ENCODE measurements around the gene SLFN13. TPM values are rescaled to one million over a fixed set of nuclear protein-coding genes. Genes with fewer than 3 reads are reported as not detected.
A peak's percentile ranks its signal among the peaks of the same experiment; 100 is the strongest.
"Not testable (repeated sequence)": the region's sequence is repeated elsewhere in the genome, so short reads cannot be mapped to it uniquely, and the experiment has no call there.

The SLFN13 gene
- total RNA-seq, 1 donor from 2014 or later = 27.1 TPM

DNA sequence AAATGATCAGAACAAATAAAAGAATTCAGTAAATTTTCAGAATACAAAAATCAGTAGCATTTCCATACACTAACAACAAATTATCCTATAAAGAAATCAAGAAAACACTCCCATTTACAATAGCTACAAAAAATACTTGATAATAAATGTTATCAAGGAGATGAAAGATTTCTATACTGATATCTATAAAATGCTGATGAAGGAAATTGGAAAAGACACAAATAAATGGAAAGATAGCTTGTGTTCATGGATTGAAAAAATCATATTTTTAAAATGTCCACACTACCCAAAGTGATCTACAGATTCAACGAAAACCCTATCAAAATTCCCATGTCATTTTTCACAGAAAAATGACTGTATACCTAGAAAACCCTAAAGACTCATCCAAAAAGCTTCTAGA, 34.3 kb downstream of the SLFN13 start:
- TF ChIP-seq, protein P1, sequence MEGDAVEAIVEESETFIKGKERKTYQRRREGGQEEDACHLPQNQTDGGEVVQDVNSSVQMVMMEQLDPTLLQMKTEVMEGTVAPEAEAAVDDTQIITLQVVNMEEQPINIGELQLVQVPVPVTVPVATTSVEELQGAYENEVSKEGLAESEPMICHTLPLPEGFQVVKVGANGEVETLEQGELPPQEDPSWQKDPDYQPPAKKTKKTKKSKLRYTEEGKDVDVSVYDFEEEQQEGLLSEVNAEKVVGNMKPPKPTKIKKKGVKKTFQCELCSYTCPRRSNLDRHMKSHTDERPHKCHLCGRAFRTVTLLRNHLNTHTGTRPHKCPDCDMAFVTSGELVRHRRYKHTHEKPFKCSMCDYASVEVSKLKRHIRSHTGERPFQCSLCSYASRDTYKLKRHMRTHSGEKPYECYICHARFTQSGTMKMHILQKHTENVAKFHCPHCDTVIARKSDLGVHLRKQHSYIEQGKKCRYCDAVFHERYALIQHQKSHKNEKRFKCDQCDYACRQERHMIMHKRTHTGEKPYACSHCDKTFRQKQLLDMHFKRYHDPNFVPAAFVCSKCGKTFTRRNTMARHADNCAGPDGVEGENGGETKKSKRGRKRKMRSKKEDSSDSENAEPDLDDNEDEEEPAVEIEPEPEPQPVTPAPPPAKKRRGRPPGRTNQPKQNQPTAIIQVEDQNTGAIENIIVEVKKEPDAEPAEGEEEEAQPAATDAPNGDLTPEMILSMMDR (IDR thresholded peaks at IDR 0.05) = no peak
- Histone ChIP-seq H3K4me3 (no peak overlapping the region), H3K27ac (no peak overlapping the region), H3K27me3 (ENCODE audit: low read depth) (no peaks in the 10 kb centered on the region), H3K9me3 (peaks cover 10% of the 10 kb centered on the region), H3K4me1 (no peaks in the 10 kb centered on the region), H3K36me3 (peaks cover 37% of the 10 kb centered on the region)
- intact Hi-C loops (cut with DNase I) = no loop called here
- no peak for ATAC-seq
- no peak for DNase-seq

DNA sequence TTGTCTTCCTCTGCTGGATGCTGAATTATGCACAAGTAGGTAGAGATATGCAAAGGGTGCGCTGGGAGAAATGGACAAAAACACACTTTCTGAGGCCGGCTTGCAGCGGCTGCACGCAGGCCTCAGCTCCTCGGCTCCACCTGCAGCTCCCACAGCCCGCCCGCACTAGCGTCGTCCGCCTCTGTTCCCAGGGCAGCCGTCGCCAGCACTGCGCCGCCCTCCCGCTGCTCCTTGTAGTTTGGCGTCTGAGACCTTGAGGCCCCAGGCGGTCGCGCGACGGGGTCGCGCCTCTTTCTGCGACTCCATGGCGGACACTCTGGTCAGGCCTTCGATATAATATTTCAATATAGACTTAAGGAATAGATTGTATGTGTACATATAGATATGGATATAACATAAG, 41.0 kb downstream of the SLFN13 start:
- DNase-seq (no peak), ATAC-seq (no peak)
- Histone ChIP-seq H3K27ac (no peak overlapping the region), H3K36me3 (peaks cover 25% of the 10 kb centered on the region), H3K27me3 (ENCODE audit: low read depth) (no peaks in the 10 kb centered on the region), H3K4me1 (no peaks in the 10 kb centered on the region), H3K4me3 (no peak overlapping the region), H3K9me3 (no peaks in the 10 kb centered on the region)
- TF ChIP-seq, protein P1 (IDR thresholded peaks at IDR 0.05) = no peak
- intact Hi-C loops (cut with DNase I) = no loop called here

DNA sequence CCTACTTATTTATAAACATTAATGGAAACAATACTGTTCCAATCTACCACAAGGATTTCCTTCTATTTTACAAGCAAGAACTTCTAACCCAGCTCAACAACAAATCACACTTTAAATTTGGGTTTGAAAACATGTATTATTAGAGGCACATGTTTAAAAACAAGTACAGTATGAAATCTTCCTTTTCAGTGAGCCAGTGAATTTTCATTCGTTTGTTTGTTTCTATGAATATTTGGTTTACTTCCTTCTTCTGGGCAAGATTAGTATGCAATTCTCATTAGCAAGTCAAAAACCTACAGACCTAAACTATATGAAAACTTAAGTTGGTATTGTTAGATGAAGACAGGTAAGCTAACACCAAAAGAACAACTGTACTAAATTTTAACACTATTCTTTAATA, 42.0 kb downstream of the SLFN13 start:
- H3K4me3 ChIP-seq = no peak overlapping the region
- no peak for ATAC-seq
- TF ChIP-seq, protein P1 (IDR thresholded peaks at IDR 0.05) = no peak
- intact Hi-C loops (cut with DNase I) = no loop called here
- H3K27ac ChIP-seq = no peak overlapping the region
- DNase-seq = no peak
- peaks cover 25% of the 10 kb centered on the region for H3K36me3 ChIP-seq
- H3K4me1 ChIP-seq = no peaks in the 10 kb centered on the region
- H3K27me3 ChIP-seq (ENCODE audit: low read depth) = no peaks in the 10 kb centered on the region
- no peaks in the 10 kb centered on the region for H3K9me3 ChIP-seq

DNA sequence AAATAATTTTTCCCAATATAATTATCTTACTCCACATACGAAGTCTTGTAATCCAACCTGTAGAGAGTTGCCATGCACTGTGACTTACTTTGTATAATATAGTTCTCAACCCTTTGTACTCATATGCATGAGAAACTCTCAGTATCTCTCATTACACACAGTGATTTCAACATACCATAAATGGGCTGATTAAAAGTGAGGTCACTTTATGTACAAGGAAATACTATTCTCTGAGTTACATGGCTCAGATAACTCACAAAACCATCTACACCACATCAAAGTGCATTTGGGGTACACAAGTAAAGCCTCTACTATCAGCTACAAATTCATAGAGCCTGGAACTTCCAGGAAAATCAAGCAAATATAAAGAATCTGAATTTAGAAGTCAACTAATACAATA, 44.2 kb downstream of the SLFN13 start:
- Histone ChIP-seq H3K4me3 (no peak overlapping the region), H3K27ac (no peak overlapping the region), H3K36me3 (peaks cover 3% of the 10 kb centered on the region), H3K9me3 (no peaks in the 10 kb centered on the region), H3K27me3 (ENCODE audit: low read depth) (no peaks in the 10 kb centered on the region), H3K4me1 (no peaks in the 10 kb centered on the region)
- intact Hi-C loops (cut with DNase I) = no loop called here
- TF ChIP-seq, protein P1 (IDR thresholded peaks at IDR 0.05) = no peak
- ATAC-seq (no peak), DNase-seq (no peak)

DNA sequence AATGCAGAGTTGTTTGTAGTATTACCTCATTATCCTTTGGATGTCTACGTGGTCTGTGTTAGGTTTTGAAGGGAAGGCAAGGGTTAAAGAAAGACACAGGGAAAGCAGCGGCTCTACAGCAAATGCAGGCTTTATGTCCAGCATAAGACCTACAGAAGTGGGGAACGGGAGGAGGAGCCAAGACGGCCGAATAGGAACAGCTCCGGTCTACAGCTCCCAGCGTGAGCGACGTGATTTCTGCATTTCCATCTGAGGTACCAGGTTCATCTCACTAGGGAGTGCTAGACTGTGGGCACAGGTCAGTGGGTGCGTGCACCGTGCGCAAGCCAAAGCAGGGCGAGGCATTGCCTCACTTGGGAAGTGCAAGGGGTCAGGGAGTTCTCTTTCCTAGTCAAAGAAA, 54.8 kb downstream of the SLFN13 start:
- H3K36me3 ChIP-seq; H3K27me3 ChIP-seq (ENCODE audit: low read depth); intact Hi-C loops (cut with DNase I); ATAC-seq; DNase-seq; H3K9me3 ChIP-seq; H3K27ac ChIP-seq; H3K4me3 ChIP-seq; H3K4me1 ChIP-seq: not testable (repeated sequence)

DNA sequence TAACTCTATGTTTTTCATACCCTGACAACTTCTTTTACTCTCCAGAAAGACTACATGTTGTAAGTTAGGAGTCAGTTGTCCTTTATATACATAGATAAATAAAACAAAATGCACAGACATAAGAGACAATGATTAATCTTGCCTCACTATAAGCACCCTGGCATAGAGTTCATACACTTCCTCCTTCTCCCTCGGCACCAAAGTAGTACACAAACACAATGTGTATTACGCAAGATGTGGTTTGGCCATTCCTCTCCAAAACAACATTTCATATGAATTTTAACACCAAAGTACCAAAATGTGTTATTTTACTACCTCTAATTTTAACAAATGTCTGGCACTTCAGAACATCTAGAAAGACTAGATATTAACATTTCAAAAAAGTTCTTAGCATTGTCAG, 57.9 kb downstream of the SLFN13 start:
- no peaks in the 10 kb centered on the region for H3K36me3 ChIP-seq
- TF ChIP-seq, protein P1 (IDR thresholded peaks at IDR 0.05) = no peak
- no peak for DNase-seq
- no peak overlapping the region for H3K4me3 ChIP-seq
- H3K4me1 ChIP-seq = no peaks in the 10 kb centered on the region
- no peaks in the 10 kb centered on the region for H3K9me3 ChIP-seq
- peak in 1 of 2 donors; percentile 62 for ATAC-seq
- H3K27ac ChIP-seq = no peak overlapping the region
- intact Hi-C loops (cut with DNase I) = no loop called here
- H3K27me3 ChIP-seq (ENCODE audit: low read depth) = no peaks in the 10 kb centered on the region
